ENCODE data around the gene C1orf74.

- TF ChIP-seq CTCF (IDR thresholded peaks at IDR 0.05; ENCODE audit: insufficient read depth, low read depth, low read length): no peak
- no peak for TF ChIP-seq EZH2 (IDR thresholded peaks at IDR 0.05; ENCODE audit: insufficient read depth, low read length)
Measured at GRCh38 chr1:209736490-209737117, 47.8 kb downstream of the C1orf74 start.

Data from astrocyte (in vitro differentiated cells and primary cell).